Uterus (tissue), 4 donors: ENCODE results near the gene GFM2. TPM values are rescaled to one million over a fixed set of nuclear protein-coding genes. Genes with fewer than 3 reads are reported as not detected.
"Not testable (repeated sequence)": the region's sequence is repeated elsewhere in the genome, so short reads cannot be mapped to it uniquely, and the experiment has no call there.

Experiments
- DNase-seq, 2 donors: peaks; one replicate each; pipeline ENCODE4 v3.0.0-alpha.2; 2019 to 2020
- H3K27ac ChIP-seq, 2 donors: fragments of 200-600 bp; sonication (generic); 1 replicate in 1 of 2; 2 replicates in 1 of 2; pipeline ENCODE4 v1.5.1; 2016 to 2018
- H3K27me3 ChIP-seq, 2 donors: fragments of 200-600 bp; sonication (generic); one replicate each; pipeline ENCODE4 v1.5.1; 2018 to 2019; ENCODE audit warnings: control low read depth in 1 of 2
- H3K36me3 ChIP-seq, 2 donors: fragments of 200-600 bp; sonication (generic); one replicate each; pipeline ENCODE4 v1.5.1; 2019; ENCODE audit warnings: control low read depth in 1 of 2
- H3K4me1 ChIP-seq, 2 donors: fragments of 200-600 bp; sonication (generic); one replicate each; pipeline ENCODE4 v1.5.1; 2018 to 2019; ENCODE audit warnings: control low read depth in 1 of 2
- H3K4me3 ChIP-seq, 2 donors: fragments of 200-600 bp; sonication (generic); 1 replicate in 1 of 2; 2 replicates in 1 of 2; pipeline ENCODE4 v1.5.1; 2018 to 2019; ENCODE audit warnings: mild to moderate bottlenecking in 1 of 2
- H3K9me3 ChIP-seq, 2 donors: fragments of 200-600 bp; sonication (generic); one replicate each; pipeline ENCODE4 v1.5.1; 2019; ENCODE audit warnings: control low read depth in 1 of 2
- POLR2A ChIP-seq, 2 donors: fragments of 450-650 bp; IDR thresholded peaks; one replicate each; pipeline ENCODE4 v1.6.1; 2016; ENCODE audit warnings: antibody characterized with exemption in 2 of 2, mild to moderate bottlenecking in 1 of 2, moderate library complexity in 1 of 2
- intact Hi-C: fragments of 100-400 bp; cut with DNase I; formaldehyde crosslinking; loops from one replicate; pipeline ENCODE4 v1.15.1; 2023; ENCODE audit warnings: low total_unique reads
- total RNA-seq, 4 donors: library from RNA; depleted of rRNA in 3 of 4; stranded (reverse); fragments of >200 nt in 3 of 4; gene quantifications; one replicate each; pipeline versions ENCODE4 v1.1.0 to v1.2.4, GENCODE V29; 2014 to 2023
- TF ChIP-seq, protein P1 (sequence below), 4 experiments: fragments of 200-600 bp in 2 of 4; fragments of 450-650 bp in 2 of 4; sonication (generic) in 2 of 4; IDR thresholded peaks; one replicate each; pipeline ENCODE4 v1.5.1; 2016 to 2019; ENCODE audit warnings: antibody characterized with exemption in 4 of 4, mild to moderate bottlenecking in 2 of 4, moderate library complexity in 1 of 4
- donor health status: DM: yes; HTN: yes; CAD: no.

The GFM2 gene
- total RNA-seq, 4 donors from 2014 or later: 15.9 to 55.7 (median 26.6) TPM

DNA sequence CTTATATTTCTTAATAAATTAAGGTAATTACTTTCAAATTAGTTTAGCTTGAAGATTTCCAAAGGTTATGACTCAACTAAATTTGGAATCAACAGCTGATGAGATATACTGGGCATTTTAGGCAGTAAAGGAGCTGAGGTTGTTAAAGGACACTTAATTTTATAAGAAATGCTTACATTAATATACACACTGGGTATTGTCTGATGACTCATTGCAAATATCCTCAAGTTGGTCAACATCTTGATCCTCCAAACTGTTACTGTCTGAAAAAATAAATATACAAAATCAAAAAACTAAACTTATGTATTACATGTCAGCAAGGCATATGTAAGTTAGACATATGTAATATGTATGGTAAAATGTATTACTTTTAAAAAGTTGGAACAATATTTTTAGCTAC is 3.4 kb downstream of the GFM2 start:
- Histone ChIP-seq H3K4me1 (peaks cover 5 to 14% of the 10 kb centered on the region in 2 donors), H3K36me3 (no peaks in the 10 kb centered on the region), H3K27me3 (no peaks in the 10 kb centered on the region), H3K9me3 (no peaks in the 10 kb centered on the region), H3K4me3 (no peak overlapping the region), H3K27ac (no peak overlapping the region)
- no peak for TF ChIP-seq POLR2A (IDR thresholded peaks at IDR 0.05)
- TF ChIP-seq, protein P1, sequence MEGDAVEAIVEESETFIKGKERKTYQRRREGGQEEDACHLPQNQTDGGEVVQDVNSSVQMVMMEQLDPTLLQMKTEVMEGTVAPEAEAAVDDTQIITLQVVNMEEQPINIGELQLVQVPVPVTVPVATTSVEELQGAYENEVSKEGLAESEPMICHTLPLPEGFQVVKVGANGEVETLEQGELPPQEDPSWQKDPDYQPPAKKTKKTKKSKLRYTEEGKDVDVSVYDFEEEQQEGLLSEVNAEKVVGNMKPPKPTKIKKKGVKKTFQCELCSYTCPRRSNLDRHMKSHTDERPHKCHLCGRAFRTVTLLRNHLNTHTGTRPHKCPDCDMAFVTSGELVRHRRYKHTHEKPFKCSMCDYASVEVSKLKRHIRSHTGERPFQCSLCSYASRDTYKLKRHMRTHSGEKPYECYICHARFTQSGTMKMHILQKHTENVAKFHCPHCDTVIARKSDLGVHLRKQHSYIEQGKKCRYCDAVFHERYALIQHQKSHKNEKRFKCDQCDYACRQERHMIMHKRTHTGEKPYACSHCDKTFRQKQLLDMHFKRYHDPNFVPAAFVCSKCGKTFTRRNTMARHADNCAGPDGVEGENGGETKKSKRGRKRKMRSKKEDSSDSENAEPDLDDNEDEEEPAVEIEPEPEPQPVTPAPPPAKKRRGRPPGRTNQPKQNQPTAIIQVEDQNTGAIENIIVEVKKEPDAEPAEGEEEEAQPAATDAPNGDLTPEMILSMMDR (IDR thresholded peaks at IDR 0.05): no peak
- intact Hi-C loops: no loop called here
- no peak for DNase-seq

DNA sequence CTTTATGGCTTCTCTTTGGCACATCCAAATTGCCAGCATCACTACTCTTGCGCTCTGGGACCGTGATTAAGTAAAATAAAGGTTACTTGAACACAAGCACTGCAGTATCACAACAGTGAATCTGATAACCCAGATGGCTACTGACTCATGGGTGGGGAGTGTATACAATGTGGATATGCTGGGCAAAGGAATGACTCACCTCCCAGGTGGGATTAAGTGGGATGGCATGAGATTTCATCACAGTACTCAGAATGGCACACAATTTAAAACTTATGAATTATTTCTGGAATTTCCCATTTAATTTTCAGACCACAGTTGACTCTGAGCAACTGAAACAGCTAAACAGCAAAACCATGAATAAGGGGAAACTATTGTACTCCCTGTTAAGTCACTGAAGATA is 4.3 kb downstream of the GFM2 start:
- DNase-seq: no peak
- no peaks in the 10 kb centered on the region for H3K36me3 ChIP-seq
- no peak overlapping the region for H3K27ac ChIP-seq
- no peak for TF ChIP-seq POLR2A (IDR thresholded peaks at IDR 0.05)
- TF ChIP-seq, protein P1 (IDR thresholded peaks at IDR 0.05): no peak
- no peaks in the 10 kb centered on the region for H3K9me3 ChIP-seq
- H3K4me3 ChIP-seq: no peak overlapping the region
- no peaks in the 10 kb centered on the region for H3K27me3 ChIP-seq
- H3K4me1 ChIP-seq: peaks cover 5 to 8% of the 10 kb centered on the region in 2 donors
- intact Hi-C loops: no loop called here

GRCh38 chr5:74761241-74761640 is 5.7 kb downstream of the GFM2 start:
- Histone ChIP-seq H3K9me3 (no peaks in the 10 kb centered on the region), H3K4me3 (no peak overlapping the region), H3K27me3 (no peaks in the 10 kb centered on the region), H3K4me1 (peaks cover 5 to 8% of the 10 kb centered on the region in 2 donors), H3K36me3 (no peaks in the 10 kb centered on the region), H3K27ac (no peak overlapping the region)
- TF ChIP-seq, protein P1 (IDR thresholded peaks at IDR 0.05): no peak
- TF ChIP-seq POLR2A (IDR thresholded peaks at IDR 0.05): no peak
- DNase-seq: no peak
- intact Hi-C loops: no loop called here

- H3K27ac ChIP-seq, H3K9me3 ChIP-seq, DNase-seq, H3K4me3 ChIP-seq, H3K4me1 ChIP-seq, H3K36me3 ChIP-seq, H3K27me3 ChIP-seq, intact Hi-C loops: not testable (repeated sequence)
Measured at GRCh38 chr5:74748742-74749141, 18.2 kb downstream of the GFM2 start.

GRCh38 chr5:74738406-74738805 is 28.5 kb downstream of the GFM2 start:
- intact Hi-C loops: no loop called here
- H3K4me1 ChIP-seq: no peaks in the 10 kb centered on the region
- no peak overlapping the region for H3K4me3 ChIP-seq
- H3K36me3 ChIP-seq: no peaks in the 10 kb centered on the region
- H3K27ac ChIP-seq: no peak overlapping the region
- TF ChIP-seq, protein P1 (IDR thresholded peaks at IDR 0.05): no peak
- TF ChIP-seq POLR2A (IDR thresholded peaks at IDR 0.05): no peak
- H3K9me3 ChIP-seq: no peaks in the 10 kb centered on the region
- H3K27me3 ChIP-seq: no peaks in the 10 kb centered on the region
- no peak for DNase-seq

DNA sequence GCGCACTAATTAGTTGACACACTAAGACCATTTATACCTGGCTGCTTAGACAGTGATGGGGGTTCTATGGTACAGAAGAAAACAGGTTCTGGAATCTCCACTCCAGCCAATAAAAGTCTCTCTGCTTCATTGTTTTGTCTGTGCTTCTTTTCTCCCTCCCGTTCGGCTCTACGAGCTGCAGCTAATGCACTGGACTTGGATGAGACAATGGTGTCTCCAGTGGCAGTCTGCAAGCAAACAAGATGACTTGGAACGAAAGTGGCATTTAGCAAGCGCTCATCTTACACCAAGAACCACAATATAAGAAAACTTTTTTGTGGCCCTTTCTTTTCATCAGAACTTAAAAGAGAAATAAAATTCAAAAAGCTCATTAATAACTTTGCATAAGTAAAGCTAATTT is 30.2 kb downstream of the GFM2 start:
- Histone ChIP-seq H3K4me3 (no peak overlapping the region), H3K4me1 (no peaks in the 10 kb centered on the region), H3K9me3 (no peaks in the 10 kb centered on the region), H3K27ac (no peak overlapping the region), H3K27me3 (no peaks in the 10 kb centered on the region), H3K36me3 (no peaks in the 10 kb centered on the region)
- no peak for DNase-seq
- intact Hi-C loops: no loop called here
- TF ChIP-seq, protein P1 (IDR thresholded peaks at IDR 0.05): no peak
- TF ChIP-seq POLR2A (IDR thresholded peaks at IDR 0.05): no peak
